Psoas muscle (tissue), 8 donors: ENCODE data around the gene STAM. TPM values are rescaled to one million over a fixed set of nuclear protein-coding genes. Genes with fewer than 3 reads are reported as not detected.

ENCODE experiments used
- ATAC-seq, 4 donors: fragments of 200-7000 bp; cut with Tn5 transposase; one replicate each; pipeline ENCODE4 v1.9.1; 2020; ENCODE audit warnings: moderate library complexity in 3 of 4, mild to moderate bottlenecking in 2 of 4
- DNase-seq, 2 donors: peaks; one replicate each; pipeline ENCODE4 v3.0.0-alpha.2; 2020
- H3K27ac ChIP-seq: fragments of 200-600 bp; one replicate; pipeline ENCODE4 v1.8.0; 2022
- H3K27me3 ChIP-seq, 3 donors: fragments of 200-600 bp in 1 of 3; one replicate each; pipeline versions ENCODE4 v1.6.1 to v1.8.0; 2013 to 2022; ENCODE audit warnings: low read length in 2 of 3, mild to moderate bottlenecking in 2 of 3, moderate library complexity in 1 of 3; ENCODE audit not compliant: insufficient read depth in 3 of 3
- H3K36me3 ChIP-seq, 2 donors: fragments of 200-600 bp in 1 of 2; one replicate each; pipeline versions ENCODE4 v1.6.1 to v1.8.0; 2013 to 2022; ENCODE audit warnings: low read depth in 1 of 2, mild to moderate bottlenecking in 1 of 2, moderate library complexity in 1 of 2; ENCODE audit not compliant: insufficient read depth in 1 of 2
- H3K4me1 ChIP-seq: fragments of 200-600 bp; one replicate; pipeline ENCODE4 v1.8.0; 2022
- H3K4me3 ChIP-seq: fragments of 200-600 bp; one replicate; pipeline ENCODE4 v1.8.0; 2022; ENCODE audit warnings: mild to moderate bottlenecking
- H3K9me3 ChIP-seq: fragments of 200-600 bp; one replicate; pipeline ENCODE4 v1.8.0; 2022
- CTCF ChIP-seq: fragments of 200-600 bp; IDR thresholded peaks from one replicate; pipeline ENCODE4 v1.8.0; 2022; ENCODE audit warnings: antibody characterized with exemption
- WGBS, 3 donors: extraction: QIAGEN DNeasy Blood & Tissue Kit; methylation state at CpG; one replicate each; pipeline versions ENCODE4 v1.1.6 to v1.1.7; 2013; 5-methylcytosine and 5-hydroxymethylcytosine counted together
- intact Hi-C, 2 donors: fragments of 100-400 bp; cut with DNase I; formaldehyde crosslinking; loops; one replicate each; pipeline versions ENCODE4 v1.11.0 to v1.14.2; 2022
- polyA plus RNA-seq, 3 donors: library from polyadenylated mRNA; stranded (reverse); fragments of 200-250 nt; gene quantifications; one replicate each; pipeline ENCODE4 v1.2.3, GENCODE V29; 2013
- total RNA-seq, 4 donors: library from RNA; stranded (reverse); fragmentation: NEBNext Ultra II Directional in 2 of 4; extraction: Animal tissue kit (Norgen Biotek cat#: 25700) in 2 of 4; gene quantifications; one replicate each; pipeline versions ENCODE4 v1.2.1 to v1.2.4, GENCODE V29; 2021 to 2023
- donor health status: healthy with polysubstance abuse.
- donor health status: DM: no; HTN: no; CAD: no; lungs with moderate emphysema.
- donor health status: Bipolar disorder and iron deficiency.
- donor health status: healthy.
- donor health status: DM: yes; HTN: yes; CAD: no.
- donor health status: DM: no; HTN: no; CAD: no.
- donor health status: DM: no; HTN: no; CAD: no.
- donor health status: DM: yes; HTN: yes; CAD: no.

Gene STAM
- total and polyA plus RNA-seq, 7 donors: 16.3 to 42.4 (median 31.9) TPM

GRCh38 chr10:17652585-17652984 is 8.6 kb downstream of the STAM start:
- peaks cover 0 to 3% of the 10 kb centered on the region in 2 donors for H3K36me3 ChIP-seq
- no peaks in the 10 kb centered on the region for H3K27me3 ChIP-seq
- H3K4me3 ChIP-seq: no peak overlapping the region
- H3K27ac ChIP-seq: no peak overlapping the region
- intact Hi-C loops: no loop called here
- ATAC-seq: peak in 3 of 4 donors; percentile 55 to 74 (median 60)
- no peaks in the 10 kb centered on the region for H3K9me3 ChIP-seq
- no peak for TF ChIP-seq CTCF
- DNase-seq: no peak
- peaks cover 66% of the 10 kb centered on the region for H3K4me1 ChIP-seq

GRCh38 chr10:17655009-17655408 is 11.1 kb downstream of the STAM start:
- no peak for DNase-seq
- intact Hi-C loops: no loop called here
- no peak overlapping the region for H3K4me3 ChIP-seq
- H3K36me3 ChIP-seq: no peaks in the 10 kb centered on the region
- no peaks in the 10 kb centered on the region for H3K9me3 ChIP-seq
- no peak for ATAC-seq
- no peak overlapping the region for H3K27ac ChIP-seq
- peaks cover 60% of the 10 kb centered on the region for H3K4me1 ChIP-seq
- no peak for TF ChIP-seq CTCF
- no peaks in the 10 kb centered on the region for H3K27me3 ChIP-seq
- WGBS, 3 donors: 94 to 99% (median 98%) methylated on average over 3 of the region's 3 CpGs

- Histone ChIP-seq H3K27me3 (no peaks in the 10 kb centered on the region), H3K27ac (no peak overlapping the region), H3K9me3 (no peaks in the 10 kb centered on the region), H3K4me3 (no peak overlapping the region), H3K36me3 (peaks cover 0 to 4% of the 10 kb centered on the region in 2 donors), H3K4me1 (peaks cover 55% of the 10 kb centered on the region)
- intact Hi-C loops: no loop called here
- ATAC-seq: peak in 1 of 4 donors; percentile 29
- TF ChIP-seq CTCF: no peak
- no peak for DNase-seq
- WGBS, 3 donors: 84 to 92% (median 88%) methylated on average over 5 of the region's 5 CpGs
Observed at GRCh38 chr10:17655567-17656146, 11.7 kb downstream of the STAM start.

- Histone ChIP-seq H3K36me3 (peaks cover 0 to 18% of the 10 kb centered on the region in 2 donors), H3K27ac (no peak overlapping the region), H3K4me3 (no peak overlapping the region), H3K9me3 (no peaks in the 10 kb centered on the region), H3K4me1 (peaks cover 53% of the 10 kb centered on the region), H3K27me3 (no peaks in the 10 kb centered on the region)
- 79 to 88% (median 81%) methylated on average over 1 of the region's 1 CpG for WGBS, 3 donors
- TF ChIP-seq CTCF: no peak
- ATAC-seq (no peak), DNase-seq (no peak)
- intact Hi-C loops: no loop called here
Observed at GRCh38 chr10:17657103-17657500, 13.2 kb downstream of the STAM start.

- H3K36me3 ChIP-seq: peaks cover 0 to 19% of the 10 kb centered on the region in 2 donors
- no peak overlapping the region for H3K27ac ChIP-seq
- H3K4me1 ChIP-seq: peaks cover 39% of the 10 kb centered on the region
- DNase-seq (no peak), ATAC-seq (no peak)
- H3K27me3 ChIP-seq: no peaks in the 10 kb centered on the region
- intact Hi-C loops: no loop called here
- 87 to 94% (median 92%) methylated on average over 4 of the region's 4 CpGs for WGBS, 3 donors
- no peak overlapping the region for H3K4me3 ChIP-seq
- TF ChIP-seq CTCF: no peak
- no peaks in the 10 kb centered on the region for H3K9me3 ChIP-seq
Observed at GRCh38 chr10:17659365-17659764, 15.4 kb downstream of the STAM start.
